GM20000 (cell line): ENCODE data around the gene CRYBB3.
"Not testable (repeated sequence)": the region's sequence is repeated elsewhere in the genome, so short reads cannot be mapped to it uniquely, and the experiment has no call there.

Experiments used
- DNase-seq: peaks from one replicate; pipeline ENCODE4 v3.0.0; 2012; ENCODE audit warnings: low spot score
- CTCF ChIP-seq: IDR thresholded peaks from 2 replicates; pipeline ENCODE4 v1.5.1; 2012; ENCODE audit warnings: mild to moderate bottlenecking, control low read depth; ENCODE audit errors: extremely low read depth, missing control alignments

Gene CRYBB3

GRCh38 chr22:25201557-25202273, 2.1 kb downstream of the CRYBB3 start:
- DNase-seq, result no peak
- no peak for TF ChIP-seq CTCF

- TF ChIP-seq CTCF, result peak; percentile 80
- DNase-seq, result peak; percentile 78
These were observed 2.7 kb downstream of the CRYBB3 start for GRCh38 chr22:25202290-25202921.

GRCh38 chr22:25203082-25203481, 3.4 kb downstream of the CRYBB3 start:
- no peak for TF ChIP-seq CTCF
- no peak for DNase-seq

- DNase-seq, result not testable (repeated sequence)
These were observed 4.9 kb downstream of the CRYBB3 start for GRCh38 chr22:25204547-25204946.

- DNase-seq, result no peak
- TF ChIP-seq CTCF, result no peak
These were observed 6.2 kb downstream of the CRYBB3 start for GRCh38 chr22:25205847-25206246.

- TF ChIP-seq CTCF, result no peak
These were observed 7.3 kb downstream of the CRYBB3 start for GRCh38 chr22:25206998-25207397.

GRCh38 chr22:25207553-25208157, 8.0 kb downstream of the CRYBB3 start:
- TF ChIP-seq CTCF, result no peak
- no peak for DNase-seq

More at GRCh38 chr22:25206998-25207397, 7.3 kb downstream of the CRYBB3 start:
- no peak for DNase-seq
